ENCODE measurements around the gene ZNF280D. TPM values are rescaled to one million over a fixed set of nuclear protein-coding genes. Genes with fewer than 3 reads are reported as not detected.
A peak's percentile ranks its signal among the peaks of the same experiment; 100 is the strongest.

ZNF280D gene
- total and polyA plus RNA-seq, 2 of the 8 experiments (the other 6 are each of a cell fraction or from before 2014, with no cell fraction given) = 7.4 to 27.5 TPM

- H3K79me2 ChIP-seq (ENCODE audit: control insufficient read depth in 1 of 2, insufficient read depth in 2 of 2, low read length in 2 of 2) = 0 out of 4 replicates have a peak, but pooled peaks cover 0 to 1% of the 10 kb centered on the region in 2 experiments
- peaks cover 0 to 4% (median 4%) of the 10 kb centered on the region in 4 experiments; a peak in 3 of 7 replicates for H3K27me3 ChIP-seq (replicated peaks in 1 of 4; ENCODE audit: control insufficient read depth in 3 of 4, extremely low read depth in 1 of 4, insufficient read depth in 3 of 4, low read length in 3 of 4)
- H2BK12ac ChIP-seq (ENCODE audit: low read depth, low read length) = 0 out of 2 replicates have a peak overlapping the region, but pooled peaks have one; percentile 21
- ChIA-PET POLR2A (ENCODE audit: partially characterized antibody) (no interaction called here), CTCF (ENCODE audit: partially characterized antibody) (interaction anchor here (0.7 kb wide), 1 partner anchor 23 kb away, joined by 3 read pairs; no protein-coding TSS in a partner anchor)
- H4K5ac ChIP-seq (ENCODE audit: insufficient read length, low read depth, low read length) = no peak overlapping the region
- WGBS, 2 experiments (ENCODE audit: extremely low coverage in 1 of 2, insufficient coverage in 1 of 2, insufficient read length in 1 of 2, insufficient replicate concordance in 2 of 2, low coverage in 1 of 2, low lambda C conversion rate in 2 of 2, missing lambda C conversion rate in 1 of 2) = 73% methylated on average over 5 of the region's 5 CpGs; no CpG with 5 or more reads in 1 of the 2 experiments
- H3K9ac ChIP-seq (replicated peaks in 1 of 4; ENCODE audit: extremely low read depth in 1 of 4, low read depth in 3 of 4, low read length in 3 of 4) = no peak overlapping the region
- no peak overlapping the region for H3K14ac ChIP-seq (ENCODE audit: insufficient read length)
- DNase-seq (ENCODE audit: low read depth in 1 of 2, low spot score in 2 of 2) (no peak), FAIRE-seq (no peak)
- H3K56ac ChIP-seq (replicated peaks; ENCODE audit: insufficient read length, low read depth, low read length) = no peak overlapping the region
- H3K23ac ChIP-seq (ENCODE audit: insufficient read length) = no peak overlapping the region
- peaks cover 2 to 9% (median 6%) of the 10 kb centered on the region in 4 experiments; a peak in 6 of 7 replicates for H3K4me1 ChIP-seq (replicated peaks in 1 of 4; ENCODE audit: control insufficient read depth in 3 of 4, insufficient read depth in 4 of 4, low read length in 3 of 4)
- no peak overlapping the region for H2BK20ac ChIP-seq (ENCODE audit: low read length)
- H3K36me3 ChIP-seq (ENCODE audit: control insufficient read depth in 2 of 4, insufficient read depth in 4 of 4, low read length in 3 of 4) = peaks cover 0 to 2% (median 0%) of the 10 kb centered on the region in 4 experiments; a peak in 1 of 8 replicates
- H3K27ac ChIP-seq (ENCODE audit: low read depth, low read length) = no peak overlapping the region
- no peak overlapping the region for H3K4ac ChIP-seq (replicated peaks; ENCODE audit: insufficient read length, low read depth, low read length)
- no peaks in the 10 kb centered on the region for H3K79me1 ChIP-seq (ENCODE audit: low read depth, low read length)
- H2BK120ac ChIP-seq (replicated peaks; ENCODE audit: low read depth, low read length) = no peak overlapping the region
- no peak overlapping the region for H4K8ac ChIP-seq (ENCODE audit: extremely low read depth, insufficient read depth, low read length)
- TF ChIP-seq SP4 (IDR thresholded peaks at IDR 0.05; ENCODE audit: low read length) = no peak
- no peak for TF ChIP-seq SRF (IDR thresholded peaks at IDR 0.05; ENCODE audit: low read depth, low read length)
- no peak for TF ChIP-seq TAF7 (optimal IDR thresholded peaks at IDR 0.05; ENCODE audit: borderline replicate concordance, low read depth, low read length)
- TF ChIP-seq, protein P1, sequence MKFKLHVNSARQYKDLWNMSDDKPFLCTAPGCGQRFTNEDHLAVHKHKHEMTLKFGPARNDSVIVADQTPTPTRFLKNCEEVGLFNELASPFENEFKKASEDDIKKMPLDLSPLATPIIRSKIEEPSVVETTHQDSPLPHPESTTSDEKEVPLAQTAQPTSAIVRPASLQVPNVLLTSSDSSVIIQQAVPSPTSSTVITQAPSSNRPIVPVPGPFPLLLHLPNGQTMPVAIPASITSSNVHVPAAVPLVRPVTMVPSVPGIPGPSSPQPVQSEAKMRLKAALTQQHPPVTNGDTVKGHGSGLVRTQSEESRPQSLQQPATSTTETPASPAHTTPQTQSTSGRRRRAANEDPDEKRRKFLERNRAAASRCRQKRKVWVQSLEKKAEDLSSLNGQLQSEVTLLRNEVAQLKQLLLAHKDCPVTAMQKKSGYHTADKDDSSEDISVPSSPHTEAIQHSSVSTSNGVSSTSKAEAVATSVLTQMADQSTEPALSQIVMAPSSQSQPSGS (IDR thresholded peaks at IDR 0.05; ENCODE audit: low read length) = no peak
- no peak for TF ChIP-seq CBX8 (IDR thresholded peaks at IDR 0.05; ENCODE audit: borderline replicate concordance, low read depth, low read length)
- H2AK5ac ChIP-seq (ENCODE audit: low read depth, low read length) = no peak overlapping the region
- no peak overlapping the region for H3K4me2 ChIP-seq (ENCODE audit: insufficient read depth in 1 of 2, low read depth in 2 of 2, low read length in 2 of 2)
- no peak overlapping the region for H4K91ac ChIP-seq (replicated peaks; ENCODE audit: insufficient read length, low read length)
- no peak overlapping the region for H3K4me3 ChIP-seq (ENCODE audit: extremely low read depth in 1 of 4, insufficient read depth in 2 of 4, low read depth in 3 of 4, low read length in 4 of 4)
- H3K23me2 ChIP-seq (ENCODE audit: low read depth, low read length) = no peaks in the 10 kb centered on the region
- peak overlapping the region; percentile 3; the same call in 1 of the 2 replicates for H2AFZ ChIP-seq (ENCODE audit: low read length)
- no peak overlapping the region for H2BK5ac ChIP-seq (ENCODE audit: low read depth, low read length)
- H3K18ac ChIP-seq (ENCODE audit: extremely low read depth, low read length) = no peak overlapping the region
- 0 out of 2 replicates have a peak overlapping the region, but pooled peaks have one; percentile 48 for H2BK15ac ChIP-seq (ENCODE audit: low read length)
- H3K9me3 ChIP-seq (ENCODE audit: insufficient read depth in 2 of 2, low read depth in 1 of 2, low read length in 1 of 2) = peaks cover 12 to 13% of the 10 kb centered on the region in 2 experiments
- H4K20me1 ChIP-seq (replicated peaks in 1 of 2; ENCODE audit: control insufficient read depth in 1 of 2, insufficient read depth in 2 of 2, low read length in 2 of 2) = no peaks in the 10 kb centered on the region
Measured at GRCh38 chr15:56736881-56737707, 3.8 kb upstream of the ZNF280D start.

Data from H1 (cell line).